Keratinocyte (primary cell): Measurements from ENCODE around the gene C2orf81. TPM values are rescaled to one million over a fixed set of nuclear protein-coding genes. Genes with fewer than 3 reads are reported as not detected.

Experiments used
- DNase-seq: peaks from one replicate; pipeline ENCODE4 v3.0.0-alpha.2; 2011; ENCODE audit warnings: low read depth, missing footprints, low spot score
- FAIRE-seq: peaks from 2 replicates; lab custom pipeline; 2011; peaks lifted over from hg19 to GRCh38; lab: Jason Lieb, UNC
- H2AFZ ChIP-seq: 2 replicates; pipeline ENCODE4 v1.6.0; 2012; ENCODE audit warnings: low read length, control low read depth, inconsistent platforms; ENCODE audit not compliant: control insufficient read depth
- H3K27ac ChIP-seq: 2 replicates; pipeline ENCODE4 v1.5.1; 2011; ENCODE audit warnings: low read length; ENCODE audit not compliant: control insufficient read depth, insufficient read depth
- H3K27me3 ChIP-seq: 3 replicates; pipeline ENCODE4 v1.6.0; 2011; ENCODE audit warnings: low read length; ENCODE audit not compliant: control insufficient read depth, insufficient read depth; ENCODE audit errors: extremely low read depth
- H3K36me3 ChIP-seq, 2 experiments: 2 replicates in 1 of 2; 3 replicates in 1 of 2; pipeline ENCODE4 v1.5.1; 2011; ENCODE audit warnings: low read length in 2 of 2, mild to moderate bottlenecking in 1 of 2; ENCODE audit not compliant: control insufficient read depth in 2 of 2, insufficient read depth in 2 of 2; ENCODE audit errors: extremely low read depth in 1 of 2
- H3K4me1 ChIP-seq: 3 replicates; pipeline ENCODE4 v1.5.1; 2011; ENCODE audit warnings: low read length; ENCODE audit not compliant: control insufficient read depth, insufficient read depth; ENCODE audit errors: extremely low read depth
- H3K4me2 ChIP-seq: 3 replicates; pipeline ENCODE4 v1.6.0; 2011; ENCODE audit warnings: low read depth, low read length; ENCODE audit not compliant: control insufficient read depth, insufficient read depth; ENCODE audit errors: extremely low read depth
- H3K4me3 ChIP-seq, 3 experiments: fragments of 200-600 bp in 1 of 3; sonication (generic) in 1 of 3; 2 replicates in 2 of 3; 3 replicates in 1 of 3; pipeline ENCODE4 v1.5.1; 2011 to 2016; ENCODE audit warnings: low read length in 3 of 3, mild to moderate bottlenecking in 3 of 3, control low read depth in 2 of 3, inconsistent platforms in 1 of 3, low read depth in 1 of 3, mixed read lengths in 1 of 3, mixed run types in 1 of 3, moderate library complexity in 1 of 3; ENCODE audit not compliant: control insufficient read depth in 2 of 3, insufficient read depth in 2 of 3; ENCODE audit errors: extremely low read depth in 1 of 3
- H3K79me2 ChIP-seq: 2 replicates; pipeline ENCODE4 v1.6.0; 2012; ENCODE audit warnings: low read length; ENCODE audit not compliant: control insufficient read depth, insufficient read depth
- H3K9ac ChIP-seq: 3 replicates; pipeline ENCODE4 v1.6.0; 2011; ENCODE audit warnings: low read length; ENCODE audit not compliant: control insufficient read depth, insufficient read depth; ENCODE audit errors: extremely low read depth
- H3K9me1 ChIP-seq: 3 replicates; pipeline ENCODE4 v1.6.0; 2011; ENCODE audit warnings: low read length; ENCODE audit not compliant: control insufficient read depth, insufficient read depth; ENCODE audit errors: extremely low read depth
- H3K9me3 ChIP-seq: 2 replicates; pipeline ENCODE4 v1.5.1; 2012; ENCODE audit warnings: low read depth, low read length; ENCODE audit not compliant: control insufficient read depth
- H4K20me1 ChIP-seq: 3 replicates; pipeline ENCODE4 v1.6.0; 2011; ENCODE audit warnings: low read length; ENCODE audit not compliant: control insufficient read depth, insufficient read depth; ENCODE audit errors: extremely low read depth
- EZH2 ChIP-seq: IDR thresholded peaks from one replicate; pipeline ENCODE4 v1.6.1; 2012; ENCODE audit warnings: inconsistent platforms, mild to moderate bottlenecking, low read length, moderate library complexity
- dilution Hi-C: fragments of 300-500 bp; cut with MboI; formaldehyde crosslinking; loops from one replicate; pipeline ENCODE4 v1.7.0; 2020; ENCODE audit warnings: low sequenced_read_pairs; ENCODE audit not compliant: extremely low pct_ligation_motif_present
- polyA plus RNA-seq, 5 experiments: library from polyadenylated mRNA; depleted of rRNA in 3 of 5; stranded (reverse) in 3 of 5; stranded (forward) in 1 of 5; unstranded in 1 of 5; fragments of >200 nt; gene quantifications; 1 replicate in 1 of 5; 2 replicates in 3 of 5; 3 replicates in 1 of 5; pipeline versions ENCODE4 v1.2.1 to v1.2.3, GENCODE V29; 2011 to 2012; ENCODE audit warnings: missing spikeins in 2 of 5, low read depth in 1 of 5, low replicate concordance in 1 of 5
- TF ChIP-seq, protein P1 (sequence below), 3 experiments: IDR thresholded peaks in 1 of 3; conservative IDR thresholded peaks in 1 of 3; optimal IDR thresholded peaks in 1 of 3; 2 replicates in 2 of 3; 3 replicates in 1 of 3; pipeline versions ENCODE3 to v1.5.1; 2011; ENCODE audit warnings: low read length in 3 of 3, mild to moderate bottlenecking in 3 of 3, moderate library complexity in 2 of 3, control low read depth in 1 of 3, inconsistent platforms in 1 of 3; ENCODE audit not compliant: insufficient read depth in 2 of 3; ENCODE audit errors: extremely low read depth in 1 of 3

The C2orf81 gene
- polyA plus RNA-seq, 1 donor (not counting 4 experiments of a cell fraction or from before 2014, with no cell fraction given): 0.58 TPM

DNA sequence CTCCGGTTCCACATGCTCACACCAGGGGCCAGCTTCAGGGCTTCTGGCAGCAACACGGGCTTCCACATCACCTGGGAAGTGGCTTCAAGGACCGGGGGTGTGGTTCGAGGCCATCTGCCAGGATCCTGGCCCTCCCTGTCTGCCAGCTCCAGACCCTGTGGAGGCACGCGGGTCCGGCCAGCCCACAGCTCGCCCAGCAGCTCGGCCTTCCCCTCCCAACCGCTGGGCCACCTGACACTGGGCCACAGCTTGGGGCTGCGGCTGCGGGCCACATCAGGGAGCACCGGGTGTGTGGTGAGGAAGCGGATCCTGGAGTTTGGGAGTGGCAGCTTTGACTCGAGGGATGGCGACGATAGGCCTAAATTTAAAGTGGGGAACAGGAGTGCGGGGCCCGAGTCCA, 7.0 kb downstream of the C2orf81 start:
- no peak for FAIRE-seq
- no peak overlapping the region for H3K9ac ChIP-seq
- H3K27ac ChIP-seq: no peak overlapping the region
- H4K20me1 ChIP-seq: no peaks in the 10 kb centered on the region
- TF ChIP-seq, protein P1, sequence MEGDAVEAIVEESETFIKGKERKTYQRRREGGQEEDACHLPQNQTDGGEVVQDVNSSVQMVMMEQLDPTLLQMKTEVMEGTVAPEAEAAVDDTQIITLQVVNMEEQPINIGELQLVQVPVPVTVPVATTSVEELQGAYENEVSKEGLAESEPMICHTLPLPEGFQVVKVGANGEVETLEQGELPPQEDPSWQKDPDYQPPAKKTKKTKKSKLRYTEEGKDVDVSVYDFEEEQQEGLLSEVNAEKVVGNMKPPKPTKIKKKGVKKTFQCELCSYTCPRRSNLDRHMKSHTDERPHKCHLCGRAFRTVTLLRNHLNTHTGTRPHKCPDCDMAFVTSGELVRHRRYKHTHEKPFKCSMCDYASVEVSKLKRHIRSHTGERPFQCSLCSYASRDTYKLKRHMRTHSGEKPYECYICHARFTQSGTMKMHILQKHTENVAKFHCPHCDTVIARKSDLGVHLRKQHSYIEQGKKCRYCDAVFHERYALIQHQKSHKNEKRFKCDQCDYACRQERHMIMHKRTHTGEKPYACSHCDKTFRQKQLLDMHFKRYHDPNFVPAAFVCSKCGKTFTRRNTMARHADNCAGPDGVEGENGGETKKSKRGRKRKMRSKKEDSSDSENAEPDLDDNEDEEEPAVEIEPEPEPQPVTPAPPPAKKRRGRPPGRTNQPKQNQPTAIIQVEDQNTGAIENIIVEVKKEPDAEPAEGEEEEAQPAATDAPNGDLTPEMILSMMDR (optimal IDR thresholded peaks at IDR 0.05 in 1 of 3, IDR thresholded peaks at IDR 0.05 in 1 of 3, conservative IDR thresholded peaks at IDR 0.05 in 1 of 3; ENCODE audit: extremely low read depth in 1 of 3, insufficient read depth in 2 of 3, low read length in 3 of 3): no peak
- no peak for TF ChIP-seq EZH2
- no peaks in the 10 kb centered on the region for H3K9me1 ChIP-seq
- H3K9me3 ChIP-seq: no peaks in the 10 kb centered on the region
- no peaks in the 10 kb centered on the region for H3K79me2 ChIP-seq
- H3K36me3 ChIP-seq: no peaks in the 10 kb centered on the region
- H2AFZ ChIP-seq: peak overlapping the region; percentile 53
- peak overlapping the region in 1 of 3 experiments; percentile 49 for H3K4me3 ChIP-seq
- peaks cover 11% of the 10 kb centered on the region for H3K4me1 ChIP-seq
- dilution Hi-C loops: no loop called here
- H3K4me2 ChIP-seq: peak overlapping the region; percentile 73
- no peak for DNase-seq
- H3K27me3 ChIP-seq: peaks cover 3% of the 10 kb centered on the region

DNA sequence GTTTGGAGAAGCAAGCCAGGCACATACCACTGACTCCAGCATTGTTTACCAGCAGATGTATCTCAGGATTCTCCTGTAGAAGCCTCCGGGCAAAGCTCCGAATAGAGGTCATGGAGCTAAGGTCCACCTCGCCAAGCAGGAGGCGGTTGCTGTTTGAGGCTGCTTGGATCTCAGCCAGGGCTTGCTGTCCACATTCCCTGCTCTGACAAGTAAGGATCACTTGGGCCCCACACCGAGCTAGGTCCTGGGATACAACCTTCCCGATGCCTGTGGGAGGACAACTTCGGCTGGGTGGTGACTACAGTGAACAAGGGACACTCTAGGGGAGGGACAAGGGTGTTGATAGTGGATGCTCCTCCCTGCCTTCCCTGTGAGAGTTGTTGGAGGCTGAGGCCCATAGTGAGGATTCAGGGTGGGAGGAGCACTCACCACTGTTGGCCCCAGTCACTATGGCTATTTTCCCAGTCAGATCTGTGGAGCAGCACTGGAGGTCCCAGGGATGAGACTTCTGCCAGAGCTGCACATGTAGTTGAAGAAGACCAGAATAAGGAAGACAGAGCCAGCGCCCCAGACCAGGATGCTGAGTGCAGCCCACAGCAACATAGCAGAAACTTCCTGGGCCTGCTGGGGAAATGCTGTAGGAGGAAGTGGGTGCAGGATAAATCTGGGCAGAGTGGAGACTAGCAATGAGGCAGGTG, 8.3 kb downstream of the C2orf81 start:
- DNase-seq: no peak
- Histone ChIP-seq H3K79me2 (no peaks in the 10 kb centered on the region), H3K27me3 (peaks cover 3% of the 10 kb centered on the region), H2AFZ (no peak overlapping the region), H3K4me2 (no peak overlapping the region), H3K4me3 (no peak overlapping the region), H3K36me3 (no peaks in the 10 kb centered on the region), H3K9me1 (no peaks in the 10 kb centered on the region), H3K27ac (no peak overlapping the region), H3K4me1 (peaks cover 11% of the 10 kb centered on the region), H3K9ac (no peak overlapping the region), H3K9me3 (no peaks in the 10 kb centered on the region), H4K20me1 (no peaks in the 10 kb centered on the region)
- FAIRE-seq: no peak
- TF ChIP-seq EZH2: no peak
- TF ChIP-seq, protein P1 (optimal IDR thresholded peaks at IDR 0.05 in 1 of 3, IDR thresholded peaks at IDR 0.05 in 1 of 3, conservative IDR thresholded peaks at IDR 0.05 in 1 of 3; ENCODE audit: extremely low read depth in 1 of 3, insufficient read depth in 2 of 3, low read length in 3 of 3): no peak
- dilution Hi-C loops: no loop called here
